NCI-H345 treated with DMSO at 0.1 percent for 48 hours (cell line): ENCODE data around the gene PIK3AP1.

ENCODE experiments used
- DNase-seq: peaks from one replicate; lab custom pipeline; 2025; ENCODE audit not compliant: unreplicated experiment; lab: John Stamatoyannopoulos, UW

The PIK3AP1 gene

GRCh38 chr10:96612055-96612830 is 108.1 kb downstream of the PIK3AP1 start:
- no peak for DNase-seq

- DNase-seq, result no peak
Observed at GRCh38 chr10:96610817-96611216, 109.5 kb downstream of the PIK3AP1 start.

- DNase-seq, result no peak
Observed at GRCh38 chr10:96609510-96609909, 110.8 kb downstream of the PIK3AP1 start.

- DNase-seq, result no peak
Observed at GRCh38 chr10:96608805-96609204, 111.5 kb downstream of the PIK3AP1 start.

GRCh38 chr10:96608262-96608661 is 112.1 kb downstream of the PIK3AP1 start:
- no peak for DNase-seq

GRCh38 chr10:96606946-96607345 is 113.4 kb downstream of the PIK3AP1 start:
- DNase-seq, result no peak

GRCh38 chr10:96606216-96606615 is 114.1 kb downstream of the PIK3AP1 start:
- no peak for DNase-seq

GRCh38 chr10:96600337-96600736 is 120.0 kb downstream of the PIK3AP1 start:
- DNase-seq, result no peak

- DNase-seq, result no peak
Observed at GRCh38 chr10:96598846-96599245, 121.5 kb downstream of the PIK3AP1 start.

GRCh38 chr10:96596422-96597407 is 123.6 kb downstream of the PIK3AP1 start:
- DNase-seq, result no peak

GRCh38 chr10:96595741-96596140 is 124.6 kb downstream of the PIK3AP1 start:
- DNase-seq, result no peak

GRCh38 chr10:96591946-96592345 is 128.4 kb downstream of the PIK3AP1 start:
- DNase-seq, result no peak

GRCh38 chr10:96588616-96589419 is 131.5 kb downstream of the PIK3AP1 start:
- DNase-seq, result no peak

GRCh38 chr10:96588060-96588554 is 132.2 kb downstream of the PIK3AP1 start:
- peak; percentile 22 for DNase-seq

- DNase-seq, result peak; percentile 9
Observed at GRCh38 chr10:96587264-96588059, 132.9 kb downstream of the PIK3AP1 start.

GRCh38 chr10:96586419-96587263 is 133.7 kb downstream of the PIK3AP1 start, which contains the start of gene TM9SF3:
Gene TM9SF3 (minus strand): TSS chr10:96587012. CDS start chr10:96586835, 177 bp downstream.
- peak; percentile 20 for DNase-seq

GRCh38 chr10:96585736-96586418 is 134.4 kb downstream of the PIK3AP1 start:
- no peak for DNase-seq

GRCh38 chr10:96584474-96584873 is 135.8 kb downstream of the PIK3AP1 start:
- DNase-seq, result no peak
